Breast epithelium (tissue), 3 donors: ENCODE measurements around the gene GPR158.

Source experiments
- POLR2A ChIP-seq: fragments of 450-650 bp; IDR thresholded peaks from one replicate; pipeline ENCODE4 v1.6.1; 2016; ENCODE audit warnings: antibody characterized with exemption, mild to moderate bottlenecking, moderate library complexity
- TF ChIP-seq, protein P1 (sequence below), 3 donors: fragments of 450-650 bp; IDR thresholded peaks; one replicate each; pipeline ENCODE4 v1.5.1; 2016 to 2017; ENCODE audit warnings: antibody characterized with exemption in 3 of 3, mild to moderate bottlenecking in 3 of 3, moderate library complexity in 3 of 3

- TF ChIP-seq, protein P1, sequence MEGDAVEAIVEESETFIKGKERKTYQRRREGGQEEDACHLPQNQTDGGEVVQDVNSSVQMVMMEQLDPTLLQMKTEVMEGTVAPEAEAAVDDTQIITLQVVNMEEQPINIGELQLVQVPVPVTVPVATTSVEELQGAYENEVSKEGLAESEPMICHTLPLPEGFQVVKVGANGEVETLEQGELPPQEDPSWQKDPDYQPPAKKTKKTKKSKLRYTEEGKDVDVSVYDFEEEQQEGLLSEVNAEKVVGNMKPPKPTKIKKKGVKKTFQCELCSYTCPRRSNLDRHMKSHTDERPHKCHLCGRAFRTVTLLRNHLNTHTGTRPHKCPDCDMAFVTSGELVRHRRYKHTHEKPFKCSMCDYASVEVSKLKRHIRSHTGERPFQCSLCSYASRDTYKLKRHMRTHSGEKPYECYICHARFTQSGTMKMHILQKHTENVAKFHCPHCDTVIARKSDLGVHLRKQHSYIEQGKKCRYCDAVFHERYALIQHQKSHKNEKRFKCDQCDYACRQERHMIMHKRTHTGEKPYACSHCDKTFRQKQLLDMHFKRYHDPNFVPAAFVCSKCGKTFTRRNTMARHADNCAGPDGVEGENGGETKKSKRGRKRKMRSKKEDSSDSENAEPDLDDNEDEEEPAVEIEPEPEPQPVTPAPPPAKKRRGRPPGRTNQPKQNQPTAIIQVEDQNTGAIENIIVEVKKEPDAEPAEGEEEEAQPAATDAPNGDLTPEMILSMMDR (IDR thresholded peaks at IDR 0.05) = no peak
- no peak for TF ChIP-seq POLR2A
Measured at GRCh38 chr10:25388862-25389206, 214.0 kb downstream of the GPR158 start.
